GM23338 (cell line): ENCODE data around the gene CLDN24. TPM values are rescaled to one million over a fixed set of nuclear protein-coding genes. Genes with fewer than 3 reads are reported as not detected.

Experiments used
- ATAC-seq: fragments of 200-7000 bp; cut with Tn5 transposase; 3 replicates; pipeline ENCODE4 v1.9.1; 2020
- DNase-seq: peaks from one replicate; pipeline ENCODE4 v3.0.0-alpha.2; 2015; ENCODE audit warnings: low spot score
- H2AFZ ChIP-seq: fragments of 200-600 bp; sonication (generic); 2 replicates; pipeline ENCODE4 v1.8.0; 2016; ENCODE audit warnings: antibody characterized with exemption, mild to moderate bottlenecking, moderate library complexity
- H3F3A ChIP-seq: fragments of 200-600 bp; sonication (generic); replicated peaks from 2 replicates; pipeline ENCODE4 v1.8.0; 2017; ENCODE audit warnings: antibody characterized with exemption, mixed run types, low read depth
- H3K27ac ChIP-seq: fragments of 200-600 bp; sonication (generic); 2 replicates; pipeline ENCODE4 v1.6.1; 2016; ENCODE audit warnings: low read depth
- H3K27me3 ChIP-seq: fragments of 200-600 bp; sonication (generic); 2 replicates; pipeline ENCODE4 v1.8.0; 2016; ENCODE audit warnings: mild to moderate bottlenecking, mixed run types, moderate library complexity; ENCODE audit not compliant: insufficient read depth
- H3K36me3 ChIP-seq: fragments of 200-600 bp; sonication (generic); 2 replicates; pipeline ENCODE4 v1.8.0; 2016; ENCODE audit warnings: mild to moderate bottlenecking; ENCODE audit not compliant: insufficient read depth
- H3K4me1 ChIP-seq: fragments of 200-600 bp; sonication (generic); 2 replicates; pipeline ENCODE4 v1.8.0; 2016; ENCODE audit warnings: mild to moderate bottlenecking, moderate library complexity; ENCODE audit not compliant: insufficient read depth
- H3K4me2 ChIP-seq: fragments of 200-600 bp; sonication (generic); 2 replicates; pipeline ENCODE4 v1.7.1; 2017; ENCODE audit warnings: mixed run types
- H3K4me3 ChIP-seq: fragments of 200-600 bp; sonication (generic); 2 replicates; pipeline ENCODE4 v1.6.1; 2016; ENCODE audit warnings: mixed run types
- H3K79me2 ChIP-seq: fragments of 200-600 bp; sonication (generic); replicated peaks from 2 replicates; pipeline ENCODE4 v1.8.0; 2017; ENCODE audit warnings: mild to moderate bottlenecking; ENCODE audit not compliant: insufficient read depth
- H3K9me2 ChIP-seq: fragments of 200-600 bp; sonication (generic); 2 replicates; pipeline ENCODE4 v1.8.0; 2017; ENCODE audit not compliant: insufficient read depth
- H4K20me1 ChIP-seq: fragments of 200-600 bp; sonication (generic); replicated peaks from 2 replicates; pipeline ENCODE4 v1.8.0; 2017; ENCODE audit warnings: mild to moderate bottlenecking; ENCODE audit not compliant: insufficient read depth
- H3K27ac Mint-ChIP-seq: 2 replicates; pipeline ENCODE4 v1.8.0; 2020; ENCODE audit warnings: inconsistent platforms, mild to moderate bottlenecking, moderate library complexity, mixed read lengths
- H3K27me3 Mint-ChIP-seq: 3 replicates; pipeline ENCODE4 v1.8.0; 2022; ENCODE audit warnings: low read depth, mild to moderate bottlenecking, moderate library complexity, mixed read lengths, inconsistent platforms; ENCODE audit not compliant: insufficient read depth, poor library complexity
- H3K36me3 Mint-ChIP-seq: 3 replicates; pipeline ENCODE4 v1.8.0; 2021; ENCODE audit warnings: low read depth, mild to moderate bottlenecking, inconsistent platforms, moderate library complexity, mixed read lengths
- H3K4me1 Mint-ChIP-seq: 3 replicates; pipeline ENCODE4 v1.8.0; 2020; ENCODE audit warnings: mild to moderate bottlenecking, inconsistent platforms, mixed read lengths
- H3K4me3 Mint-ChIP-seq: 3 replicates; pipeline ENCODE4 v1.8.0; 2021; ENCODE audit warnings: moderate library complexity, mild to moderate bottlenecking, inconsistent platforms, mixed read lengths
- H3K9me3 Mint-ChIP-seq: 3 replicates; pipeline ENCODE4 v1.8.0; 2020; ENCODE audit warnings: moderate library complexity, mild to moderate bottlenecking, inconsistent platforms, mixed read lengths
- CREB1 ChIP-seq: fragments of 250-450 bp; sonication (Bioruptor Pico); IDR thresholded peaks from 2 replicates; pipeline ENCODE4 v1.5.0; 2020; ENCODE audit warnings: low read depth, mild to moderate bottlenecking, moderate library complexity
- ETS1 ChIP-seq: IDR thresholded peaks from 2 replicates; pipeline ENCODE4 v1.6.1; 2016; ENCODE audit warnings: antibody characterized with exemption
- EZH2 ChIP-seq: fragments of 200-600 bp; sonication (generic); IDR thresholded peaks from one replicate; pipeline ENCODE4 v1.8.0; 2017; ENCODE audit warnings: antibody characterized with exemption, mild to moderate bottlenecking, low read depth; ENCODE audit not compliant: unreplicated experiment
- JUNB ChIP-seq: IDR thresholded peaks from one replicate; pipeline ENCODE4 v1.6.1; 2016; ENCODE audit warnings: antibody characterized with exemption; ENCODE audit not compliant: unreplicated experiment
- POLR2AphosphoS5 ChIP-seq: IDR thresholded peaks from 2 replicates; pipeline ENCODE4 v1.6.1; 2016; ENCODE audit warnings: antibody characterized with exemption, low read depth
- STAT1 ChIP-seq: IDR thresholded peaks from one replicate; pipeline ENCODE4 v1.6.1; 2016; ENCODE audit warnings: antibody characterized with exemption; ENCODE audit not compliant: unreplicated experiment
- ZNF462 ChIP-seq: fragments of 250-450 bp; sonication (Bioruptor Pico); IDR thresholded peaks from 2 replicates; pipeline ENCODE4 v1.5.0; 2020; ENCODE audit warnings: mild to moderate bottlenecking, moderate library complexity
- polyA plus RNA-seq: library from polyadenylated mRNA; unstranded; fragments of >200 nt; fragmentation: Nextera tagmentation; extraction: Ambion mirVana; gene quantifications from 2 replicates; pipeline ENCODE4 v1.2.1, GENCODE V29; 2016
- total RNA-seq: library from RNA; depleted of rRNA; stranded (reverse); fragments of >200 nt; shearing (Covaris generic); gene quantifications from 2 replicates; pipeline ENCODE4 v1.2.3, GENCODE V29; 2014

CLDN24 gene
- total and polyA plus RNA-seq, 2 experiments from 2014 or later, result not detected

GRCh38 chr4:183355405-183355804 lies 33.2 kb upstream of the CLDN24 start (continued):
- no peak for TF ChIP-seq CREB1 (CRISPR knock-in tag)
- no peak for TF ChIP-seq JUNB

GRCh38 chr4:183354219-183354618 lies 32.0 kb upstream of the CLDN24 start:
- Mint-ChIP-seq H3K4me1 (peaks cover 3% of the 10 kb centered on the region), H3K36me3 (no peaks in the 10 kb centered on the region), H3K9me3 (no peaks in the 10 kb centered on the region; the same call in 2 of the 3 replicates), H3K27me3 (peaks cover 3% of the 10 kb centered on the region), H3K4me3 (no peak overlapping the region), H3K27ac (no peak overlapping the region)
- no peaks in the 10 kb centered on the region for H3K4me1 ChIP-seq
- TF ChIP-seq STAT1, result no peak
- no peak for TF ChIP-seq EZH2
- TF ChIP-seq JUNB, result no peak
- no peak for TF ChIP-seq ETS1
- no peak for TF ChIP-seq POLR2AphosphoS5
- TF ChIP-seq ZNF462, result no peak
- no peaks in the 10 kb centered on the region for H3K36me3 ChIP-seq
- no peaks in the 10 kb centered on the region for H3K27me3 ChIP-seq
- H3K9me2 ChIP-seq, result no peaks in the 10 kb centered on the region
- H3F3A ChIP-seq, result no peaks in the 10 kb centered on the region
- peak overlapping the region; percentile 90 for H2AFZ ChIP-seq
- ATAC-seq (no peak), DNase-seq (no peak)
- no peak overlapping the region for H3K4me2 ChIP-seq
- no peak overlapping the region for H3K27ac ChIP-seq
- no peak overlapping the region for H3K4me3 ChIP-seq
- H3K79me2 ChIP-seq, result no peaks in the 10 kb centered on the region
- H4K20me1 ChIP-seq, result no peaks in the 10 kb centered on the region
